ENCODE measurements around the gene EXOC2.

EXOC2 gene

GRCh38 chr6:455006-455585 is 237.8 kb downstream of the EXOC2 start:
- DNase-seq: no peak

GRCh38 chr6:454148-454991 is 238.6 kb downstream of the EXOC2 start:
- DNase-seq: no peak

GRCh38 chr6:453152-453551 is 239.8 kb downstream of the EXOC2 start:
- DNase-seq: peak; percentile 33

GRCh38 chr6:452301-453067 is 240.5 kb downstream of the EXOC2 start:
- DNase-seq: peak; percentile 32

GRCh38 chr6:451847-452246 is 241.1 kb downstream of the EXOC2 start:
- no peak for DNase-seq

GRCh38 chr6:451336-451735 is 241.6 kb downstream of the EXOC2 start:
- DNase-seq: no peak

- DNase-seq: no peak
These were observed 243.2 kb downstream of the EXOC2 start for GRCh38 chr6:449486-450419.

- DNase-seq: no peak
These were observed 243.9 kb downstream of the EXOC2 start for GRCh38 chr6:449057-449430.

GRCh38 chr6:448296-449056 is 244.5 kb downstream of the EXOC2 start:
- DNase-seq: no peak

GRCh38 chr6:447381-448165 is 245.4 kb downstream of the EXOC2 start:
- no peak for DNase-seq

- DNase-seq: no peak
These were observed 246.2 kb downstream of the EXOC2 start for GRCh38 chr6:446418-447366.

GRCh38 chr6:445571-446417 is 247.1 kb downstream of the EXOC2 start:
- no peak for DNase-seq

GRCh38 chr6:444653-445275 is 248.2 kb downstream of the EXOC2 start:
- no peak for DNase-seq

- no peak for DNase-seq
These were observed 249.2 kb downstream of the EXOC2 start for GRCh38 chr6:443621-444159.

GRCh38 chr6:441126-441920 is 251.6 kb downstream of the EXOC2 start:
- no peak for DNase-seq

GRCh38 chr6:439641-440167 is 253.2 kb downstream of the EXOC2 start:
- DNase-seq: no peak

- DNase-seq: no peak
These were observed 254.2 kb downstream of the EXOC2 start for GRCh38 chr6:438634-439170.
